ENCODE measurements around the gene QRICH2. TPM values are rescaled to one million over a fixed set of nuclear protein-coding genes. Genes with fewer than 3 reads are reported as not detected.

The QRICH2 gene
- total and polyA plus RNA-seq, 5 donors: 1.9 to 2.5 (median 2.1) TPM

GRCh38 chr17:76296186-76296585 is 11.9 kb downstream of the QRICH2 start:
- Histone ChIP-seq H3K27me3 (ENCODE audit: control insufficient read depth, insufficient read depth) (no peaks in the 10 kb centered on the region), H3K4me3 (ENCODE audit: low read length) (no peak overlapping the region), H3K9me3 (ENCODE audit: control insufficient read depth, low read length) (no peaks in the 10 kb centered on the region), H3K27ac (ENCODE audit: low read length) (no peak overlapping the region), H3K4me1 (ENCODE audit: control insufficient read depth, insufficient read depth, low read length) (no peaks in the 10 kb centered on the region)
- 37% methylated on average over 4 of the region's 4 CpGs for WGBS
- no peak for DNase-seq
- peak; percentile 62 to 66 for ATAC-seq
- intact Hi-C loops (cut with DNase I): loop anchor here in 3 of 4 donors (10.0 kb wide), 1 partner anchor 281 kb away; no protein-coding TSS in a partner anchor

GRCh38 chr17:76293106-76293505 is 15.0 kb downstream of the QRICH2 start:
- intact Hi-C loops (cut with DNase I): loop anchor here in 3 of 4 donors (5.0 to 10.0 kb wide), 2 partner anchors 171 to 278 kb away; no protein-coding TSS in a partner anchor
- no peak overlapping the region for H3K4me3 ChIP-seq (ENCODE audit: low read length)
- ATAC-seq: no peak
- no peaks in the 10 kb centered on the region for H3K9me3 ChIP-seq (ENCODE audit: control insufficient read depth, low read length)
- H3K27ac ChIP-seq (ENCODE audit: low read length): no peak overlapping the region
- no peaks in the 10 kb centered on the region for H3K4me1 ChIP-seq (ENCODE audit: control insufficient read depth, insufficient read depth, low read length)
- H3K27me3 ChIP-seq (ENCODE audit: control insufficient read depth, insufficient read depth): no peaks in the 10 kb centered on the region
- peak in 2 of 3 donors; percentile 2 to 16 for DNase-seq
- WGBS: 83% methylated on average over 7 of the region's 7 CpGs

DNA sequence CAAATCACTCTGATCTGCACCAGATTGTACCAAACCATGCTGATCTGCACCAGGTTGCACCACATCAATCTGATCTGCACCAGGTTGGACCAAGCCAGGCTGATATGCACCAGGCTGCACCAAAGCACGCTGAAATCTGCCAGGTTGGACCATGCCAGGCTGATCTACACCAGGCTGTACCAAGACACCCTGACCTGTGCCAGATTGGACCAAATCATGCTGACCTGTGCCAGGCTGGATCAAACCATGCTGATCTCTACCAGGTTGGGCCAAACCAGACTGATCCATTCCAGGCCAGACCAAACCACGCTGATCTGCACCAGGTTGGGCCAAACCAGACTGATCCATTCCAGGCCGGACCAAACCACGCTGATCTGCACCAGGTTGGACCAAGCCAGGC is 15.5 kb downstream of the QRICH2 start:
- Histone ChIP-seq H3K9me3 (ENCODE audit: control insufficient read depth, low read length) (no peaks in the 10 kb centered on the region), H3K4me1 (ENCODE audit: control insufficient read depth, insufficient read depth, low read length) (no peaks in the 10 kb centered on the region), H3K27me3 (ENCODE audit: control insufficient read depth, insufficient read depth) (no peaks in the 10 kb centered on the region), H3K27ac (ENCODE audit: low read length) (no peak overlapping the region), H3K4me3 (ENCODE audit: low read length) (no peak overlapping the region)
- ATAC-seq (no peak), DNase-seq (peak in 2 of 3 donors; percentile 18 to 32)
- 98% methylated on average over 4 of the region's 4 CpGs for WGBS
- intact Hi-C loops (cut with DNase I): loop anchor here in 3 of 4 donors (5.0 to 10.0 kb wide), 2 partner anchors 170 to 278 kb away; no protein-coding TSS in a partner anchor

DNA sequence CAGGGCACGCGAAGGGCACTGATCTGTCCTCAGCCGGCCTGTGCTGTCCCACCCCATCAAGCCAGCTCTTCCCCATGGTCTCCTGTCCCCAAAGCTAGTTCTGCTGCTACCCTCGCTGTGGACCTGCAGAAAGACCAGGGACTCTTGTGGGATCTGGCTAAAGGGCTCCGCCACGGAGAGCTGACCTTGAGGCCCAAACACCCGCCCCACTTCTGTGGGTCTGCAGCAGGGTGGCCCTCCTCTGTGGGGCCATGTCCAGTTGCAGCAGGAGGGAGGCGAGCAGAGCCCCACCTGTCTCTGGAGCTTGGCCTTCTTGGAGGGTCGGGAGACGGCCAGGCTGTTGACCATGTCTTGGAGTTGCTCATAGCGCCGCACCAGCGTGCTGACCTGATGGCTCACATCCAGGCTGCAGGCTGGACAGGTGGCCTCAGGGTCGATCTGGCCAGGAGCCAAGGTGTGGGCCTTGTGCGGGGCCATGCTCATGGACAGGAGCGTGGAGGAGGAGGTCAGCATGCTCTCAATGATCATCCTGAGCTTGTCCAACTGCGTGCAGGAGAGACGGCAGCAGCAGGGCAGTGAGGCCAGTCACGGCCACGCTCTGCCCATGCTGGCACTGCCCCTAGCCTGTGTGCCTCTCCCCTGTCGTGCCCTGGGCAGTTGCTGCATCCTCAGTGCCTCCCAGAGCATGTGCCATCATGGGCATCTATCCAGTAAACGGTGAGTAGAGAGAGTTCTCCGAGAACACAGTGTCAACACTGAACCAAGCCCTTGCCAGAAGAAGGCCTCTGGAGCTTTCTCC is 26.3 kb downstream of the QRICH2 start:
- H3K4me3 ChIP-seq (ENCODE audit: low read length): no peak overlapping the region
- H3K27me3 ChIP-seq (ENCODE audit: control insufficient read depth, insufficient read depth): no peaks in the 10 kb centered on the region
- no peaks in the 10 kb centered on the region for H3K9me3 ChIP-seq (ENCODE audit: control insufficient read depth, low read length)
- intact Hi-C loops (cut with DNase I): loop anchor here in 1 of 4 donors (2.0 kb wide), 1 partner anchor 99 kb away; no protein-coding TSS in a partner anchor
- H3K4me1 ChIP-seq (ENCODE audit: control insufficient read depth, insufficient read depth, low read length): no peaks in the 10 kb centered on the region
- WGBS: 85% methylated on average over 23 of the region's 23 CpGs
- DNase-seq (peak in 1 of 3 donors; percentile 61), ATAC-seq (peak; percentile 3 to 15)
- no peak overlapping the region for H3K27ac ChIP-seq (ENCODE audit: low read length)

DNA sequence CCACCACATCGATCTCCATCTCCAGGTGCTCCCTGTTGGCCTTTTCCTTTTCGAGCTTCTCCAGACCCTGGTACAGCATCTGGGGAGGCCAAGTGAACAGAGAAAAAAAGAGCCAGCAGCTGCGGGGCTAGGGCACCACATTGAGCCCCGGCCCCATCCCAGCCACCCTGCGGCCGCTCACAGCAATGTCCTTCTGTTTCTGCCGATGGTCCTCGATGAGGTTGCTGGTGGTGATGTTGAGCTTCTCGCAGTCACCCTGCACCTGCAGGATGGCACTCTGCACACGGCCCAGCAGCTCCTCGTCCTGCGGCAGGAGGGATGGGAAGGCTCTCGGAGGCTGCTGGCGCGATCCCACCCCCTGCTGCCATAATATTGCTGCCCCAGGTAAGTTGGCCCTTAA is 27.4 kb downstream of the QRICH2 start:
- H3K4me3 ChIP-seq (ENCODE audit: low read length): no peak overlapping the region
- no peak overlapping the region for H3K27ac ChIP-seq (ENCODE audit: low read length)
- intact Hi-C loops (cut with DNase I): loop anchor here in 1 of 4 donors (2.0 kb wide), 1 partner anchor 98 kb away; no protein-coding TSS in a partner anchor
- DNase-seq (peak in 1 of 3 donors; percentile 26), ATAC-seq (no peak)
- no peaks in the 10 kb centered on the region for H3K9me3 ChIP-seq (ENCODE audit: control insufficient read depth, low read length)
- WGBS: 96% methylated on average over 15 of the region's 15 CpGs
- H3K27me3 ChIP-seq (ENCODE audit: control insufficient read depth, insufficient read depth): no peaks in the 10 kb centered on the region
- no peaks in the 10 kb centered on the region for H3K4me1 ChIP-seq (ENCODE audit: control insufficient read depth, insufficient read depth, low read length)

GRCh38 chr17:76279742-76280287 is 28.3 kb downstream of the QRICH2 start:
- Histone ChIP-seq H3K9me3 (ENCODE audit: control insufficient read depth, low read length) (no peaks in the 10 kb centered on the region), H3K27ac (ENCODE audit: low read length) (no peak overlapping the region), H3K27me3 (ENCODE audit: control insufficient read depth, insufficient read depth) (no peaks in the 10 kb centered on the region), H3K4me1 (ENCODE audit: control insufficient read depth, insufficient read depth, low read length) (no peaks in the 10 kb centered on the region), H3K4me3 (ENCODE audit: low read length) (no peak overlapping the region)
- DNase-seq (peak in 2 of 3 donors; percentile 47 to 59), ATAC-seq (no peak)
- intact Hi-C loops (cut with DNase I): loop anchor here (1.0 to 5.0 kb wide), 4 partner anchors 97 to 159 kb away; no protein-coding TSS in a partner anchor
- 90% methylated on average over 15 of the region's 15 CpGs for whole genome bisulfite sequencing

DNA sequence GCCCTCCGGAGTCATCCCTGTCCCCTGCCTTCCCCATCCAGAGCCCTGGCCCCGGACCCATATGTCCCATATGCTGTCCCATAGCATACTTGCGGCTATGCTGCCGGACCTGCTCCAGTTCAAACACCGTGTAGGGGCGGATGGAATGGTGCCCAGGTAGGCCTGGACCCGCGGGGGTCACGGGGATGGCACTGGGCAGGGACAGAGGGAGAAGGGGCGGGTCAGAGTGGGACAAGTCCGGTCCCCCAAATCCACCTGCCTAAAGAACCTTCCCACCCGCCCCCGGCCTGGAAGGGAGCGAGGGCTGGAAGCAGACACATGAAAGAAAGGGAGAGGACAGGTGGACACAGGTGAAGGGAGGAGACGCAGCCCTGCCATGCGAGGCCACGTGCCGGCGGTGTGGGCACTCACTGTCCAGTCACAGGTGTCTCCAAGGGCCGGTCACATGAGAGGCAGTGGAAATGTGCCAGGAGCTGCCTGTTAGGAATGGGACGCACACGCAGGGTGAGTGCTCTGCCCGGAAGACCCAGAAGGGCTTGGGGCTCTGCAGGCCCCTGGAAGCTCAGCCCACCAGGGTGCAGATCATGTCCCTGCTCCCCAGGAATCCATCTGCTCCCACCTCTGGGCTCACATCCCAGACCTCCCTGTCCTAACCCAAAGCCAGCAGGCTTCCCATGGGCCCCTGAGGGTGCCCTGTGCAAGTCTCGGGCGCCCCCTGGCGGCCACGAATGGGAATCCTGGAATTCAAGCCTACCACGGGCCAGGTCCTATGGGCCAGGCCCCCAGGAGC is 28.9 kb downstream of the QRICH2 start:
- Histone ChIP-seq H3K4me1 (ENCODE audit: control insufficient read depth, insufficient read depth, low read length) (no peaks in the 10 kb centered on the region), H3K4me3 (ENCODE audit: low read length) (no peak overlapping the region), H3K9me3 (ENCODE audit: control insufficient read depth, low read length) (no peaks in the 10 kb centered on the region), H3K27me3 (ENCODE audit: control insufficient read depth, insufficient read depth) (no peaks in the 10 kb centered on the region), H3K27ac (ENCODE audit: low read length) (no peak overlapping the region)
- ATAC-seq (peak; percentile 84 to 85), DNase-seq (peak; percentile 88 to 96 (median 96))
- WGBS: 58% methylated on average over 28 of the region's 28 CpGs
- intact Hi-C loops (cut with DNase I): loop anchor here (1.0 to 5.0 kb wide), 3 partner anchors 156 to 158 kb away; no protein-coding TSS in a partner anchor

DNA sequence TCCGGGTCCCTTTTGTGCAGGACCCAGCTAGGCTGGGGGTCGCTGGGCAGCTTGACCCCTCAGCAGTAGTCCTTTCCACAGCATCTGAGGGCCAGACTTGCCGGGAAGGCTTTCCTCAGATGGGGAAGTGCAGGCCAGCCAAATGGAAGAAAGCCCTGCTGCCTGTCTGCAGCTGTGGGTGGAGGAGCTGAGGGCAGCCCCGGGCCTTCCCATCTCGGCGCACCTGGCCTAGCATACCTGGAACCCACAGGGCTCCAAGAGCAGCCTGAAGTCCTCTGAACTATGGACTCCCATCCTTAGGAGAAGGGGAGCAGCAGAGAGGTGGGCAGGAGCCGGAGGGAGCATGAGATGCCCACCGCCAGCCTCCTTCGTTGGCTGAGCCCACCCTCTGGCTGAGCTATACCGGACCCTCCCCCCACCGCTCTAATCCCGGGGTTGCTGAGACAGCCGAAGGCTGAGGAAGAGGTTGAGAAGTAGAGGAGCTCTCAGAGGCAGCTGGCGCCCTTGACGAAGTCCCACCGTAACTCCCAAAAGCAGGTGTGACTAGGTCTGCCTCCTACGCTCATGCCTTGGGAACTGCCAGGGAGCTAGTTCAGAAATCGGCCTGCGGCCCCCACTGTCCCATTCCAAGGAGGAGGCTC is 29.7 kb downstream of the QRICH2 start:
- Histone ChIP-seq H3K4me3 (ENCODE audit: low read length) (no peak overlapping the region), H3K4me1 (ENCODE audit: control insufficient read depth, insufficient read depth, low read length) (no peaks in the 10 kb centered on the region), H3K27ac (ENCODE audit: low read length) (no peak overlapping the region), H3K9me3 (ENCODE audit: control insufficient read depth, low read length) (no peaks in the 10 kb centered on the region), H3K27me3 (ENCODE audit: control insufficient read depth, insufficient read depth) (no peaks in the 10 kb centered on the region)
- WGBS: 88% methylated on average over 19 of the region's 19 CpGs
- intact Hi-C loops (cut with DNase I): loop anchor here in 3 of 4 donors (2.0 to 5.0 kb wide), 2 partner anchors 156 kb away; no protein-coding TSS in a partner anchor
- DNase-seq (no peak), ATAC-seq (no peak)

DNA sequence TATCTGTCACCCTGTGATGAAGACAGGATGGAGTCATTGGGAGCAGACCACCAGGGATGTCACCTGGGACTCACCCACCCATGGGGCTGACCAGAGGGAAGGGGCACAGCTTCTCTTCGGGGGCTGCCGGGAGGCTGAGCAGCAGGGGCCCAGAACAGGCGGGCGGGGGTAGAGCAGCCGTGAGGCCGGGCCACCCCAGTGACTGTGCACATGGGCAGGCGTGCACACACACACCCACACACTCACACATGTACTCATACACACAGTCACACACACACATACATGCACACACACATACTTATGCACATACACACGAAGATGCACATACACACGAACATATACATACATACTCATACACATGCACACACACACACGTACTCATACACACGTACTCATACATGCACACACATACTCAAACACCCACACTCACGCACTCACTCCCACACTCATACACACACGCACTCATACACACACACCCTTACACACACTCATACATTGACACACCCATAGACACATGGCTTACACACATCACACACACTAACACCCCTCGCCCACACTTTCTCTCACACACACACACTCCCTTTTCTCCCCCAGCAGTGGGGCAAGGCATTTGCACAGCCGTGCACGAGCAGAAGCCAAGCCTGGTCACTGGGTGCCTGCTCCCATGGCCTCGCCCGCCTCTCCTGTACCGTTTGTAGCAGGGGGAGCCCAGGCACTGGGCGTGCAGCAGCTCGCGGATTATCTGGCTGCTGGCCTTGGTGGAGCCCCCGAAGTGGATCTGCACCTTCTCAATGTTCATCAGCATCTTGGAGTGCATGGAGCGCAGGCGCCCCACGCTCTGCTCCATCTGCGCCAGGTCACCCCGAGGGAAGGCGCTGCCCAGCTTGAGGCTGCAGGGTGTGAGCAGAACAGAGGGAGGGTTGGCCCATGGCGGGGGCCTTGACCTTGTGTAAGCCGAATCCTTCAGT is 30.5 kb downstream of the QRICH2 start:
- ATAC-seq (no peak), DNase-seq (peak in 2 of 3 donors; percentile 42 to 56)
- intact Hi-C loops (cut with DNase I): loop anchor here in 3 of 4 donors (2.0 to 5.0 kb wide), 2 partner anchors 155 kb away; no protein-coding TSS in a partner anchor
- Histone ChIP-seq H3K9me3 (ENCODE audit: control insufficient read depth, low read length) (no peaks in the 10 kb centered on the region), H3K27ac (ENCODE audit: low read length) (no peak overlapping the region), H3K4me1 (ENCODE audit: control insufficient read depth, insufficient read depth, low read length) (no peaks in the 10 kb centered on the region), H3K27me3 (ENCODE audit: control insufficient read depth, insufficient read depth) (no peaks in the 10 kb centered on the region), H3K4me3 (ENCODE audit: low read length) (no peak overlapping the region)
- WGBS: 90% methylated on average over 31 of the region's 31 CpGs
